AG04449 (cell line): ENCODE measurements around the gene UBE2C.

ENCODE experiments used
- CTCF ChIA-PET: fragments of 350-600 bp; formaldehyde crosslinking; extraction: SDS; loops from one replicate; lab custom pipeline; 2021; ENCODE audit warnings: antibody characterized with exemption; lab: Yijun Ruan, JAX
- POLR2A ChIA-PET: fragments of 400-600, 350-600 bp; formaldehyde crosslinking; extraction: SDS; loops from one replicate; lab custom pipeline; 2020; ENCODE audit warnings: antibody characterized with exemption, inconsistent platforms; lab: Yijun Ruan, JAX
- DNase-seq: peaks from one replicate; pipeline ENCODE4 v3.0.0-alpha.2; 2010; ENCODE audit warnings: low read depth, low spot score
- H3K4me3 ChIP-seq: 2 replicates; pipeline ENCODE4 v1.5.1; 2011; ENCODE audit warnings: low read depth, mild to moderate bottlenecking, control low read depth, low read length
- CTCF ChIP-seq: IDR thresholded peaks from one replicate; pipeline ENCODE4 v1.5.1; 2011; ENCODE audit warnings: mild to moderate bottlenecking, moderate library complexity, low read length, control low read depth, inconsistent platforms; ENCODE audit not compliant: insufficient read depth; ENCODE audit errors: missing control alignments

Gene UBE2C

GRCh38 chr20:45833883-45834796 lies 21.7 kb downstream of the UBE2C start:
- no peak for TF ChIP-seq CTCF
- ChIA-PET POLR2A (interaction anchor here (0.6 to 1.8 kb wide), 9 partner anchors 8 to 137 kb away, joined by 3 to 9 read pairs (median 4); partner anchors contain the start of genes PCIF1 and UBE2C), CTCF (interaction anchor here (1.1 to 2.2 kb wide), 8 partner anchors 8 to 1787 kb away, joined by 3 to 11 read pairs (median 6); no protein-coding TSS in a partner anchor)
- peak overlapping the region; percentile 81 for H3K4me3 ChIP-seq
- no peak for DNase-seq

GRCh38 chr20:45834797-45835161 lies 22.3 kb downstream of the UBE2C start:
- CTCF ChIA-PET = interaction anchor here (1.1 to 2.2 kb wide), 5 partner anchors 9 to 1786 kb away, joined by 3 to 10 read pairs (median 3); no protein-coding TSS in a partner anchor
- DNase-seq = no peak
- H3K4me3 ChIP-seq = peak overlapping the region; percentile 81
- no peak for TF ChIP-seq CTCF
- POLR2A ChIA-PET = interaction anchor here (1.1 to 1.8 kb wide), 4 partner anchors 13 to 136 kb away, joined by 3 to 9 read pairs (median 6); partner anchors contain the start of gene PCIF1

GRCh38 chr20:45835329-45835765 lies 22.9 kb downstream of the UBE2C start:
- no peak for TF ChIP-seq CTCF
- CTCF ChIA-PET = interaction anchor here (1.1 to 1.6 kb wide), 2 partner anchors 134 to 1786 kb away, joined by 3 to 10 read pairs; no protein-coding TSS in a partner anchor
- DNase-seq = no peak
- H3K4me3 ChIP-seq = peak overlapping the region; percentile 29
- POLR2A ChIA-PET = no interaction called here

GRCh38 chr20:45835825-45836224 lies 23.4 kb downstream of the UBE2C start:
- CTCF ChIA-PET = interaction anchor here (1.6 kb wide), 1 partner anchor 134 kb away, joined by 10 read pairs; no protein-coding TSS in a partner anchor
- H3K4me3 ChIP-seq = peak overlapping the region; percentile 29
- POLR2A ChIA-PET = no interaction called here
- no peak for TF ChIP-seq CTCF
- no peak for DNase-seq

- ChIA-PET CTCF (interaction anchor here (1.5 kb wide), 1 partner anchor 56 kb away, joined by 3 read pairs; no protein-coding TSS in a partner anchor), POLR2A (interaction anchor here (0.6 kb wide), 1 partner anchor 1401 kb away, joined by 4 read pairs; no protein-coding TSS in a partner anchor)
- no peak for DNase-seq
- TF ChIP-seq CTCF = no peak
- peak overlapping the region; percentile 3; the same call in 1 of the 2 replicates for H3K4me3 ChIP-seq
Measured at GRCh38 chr20:45836841-45837240, 24.4 kb downstream of the UBE2C start.
